ENCODE results near the gene PCDHGA6.
"Not testable (repeated sequence)": the region's sequence is repeated elsewhere in the genome, so short reads cannot be mapped to it uniquely, and the experiment has no call there.

Gene PCDHGA6

DNA sequence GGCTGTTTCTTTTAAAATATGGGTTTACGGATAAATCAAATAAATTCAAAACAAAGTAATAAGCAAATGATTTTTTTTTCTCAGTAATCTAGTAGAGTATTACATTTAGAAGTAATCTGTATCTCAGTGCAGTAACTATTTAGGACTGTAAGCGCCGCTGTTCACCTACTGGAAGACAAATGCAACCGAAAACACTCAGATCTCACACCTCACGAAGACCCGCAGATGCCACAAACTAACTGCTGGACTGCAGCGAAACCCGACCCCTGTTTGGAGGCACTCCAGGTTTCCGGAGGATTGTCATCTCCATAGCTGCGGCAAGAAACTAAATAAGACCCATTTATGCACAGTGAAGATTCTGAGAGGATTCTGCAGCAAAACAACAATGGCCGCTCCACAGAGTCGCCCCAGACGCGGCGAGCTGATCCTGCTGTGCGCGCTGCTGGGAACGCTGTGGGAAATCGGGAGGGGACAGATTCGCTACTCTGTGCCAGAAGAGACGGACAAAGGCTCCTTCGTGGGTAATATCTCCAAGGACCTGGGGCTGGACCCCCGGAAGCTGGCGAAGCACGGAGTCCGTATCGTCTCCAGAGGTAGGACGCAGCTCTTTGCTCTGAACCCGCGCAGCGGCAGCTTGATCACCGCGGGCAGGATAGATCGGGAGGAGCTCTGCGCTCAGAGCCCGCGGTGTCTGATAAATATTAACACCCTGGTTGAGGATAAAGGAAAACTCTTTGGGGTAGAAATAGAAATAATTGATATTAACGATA lies 18.9 kb downstream of the PCDHGA6 start, which contains the start of gene PCDHGA8:
Gene PCDHGA8, plus strand, starts transcription at position 205 of the 770 bp plus-strand sequence. Its CDS starts 181 bp downstream, at position 386.
- no peak for TF ChIP-seq CTCF (IDR thresholded peaks at IDR 0.05; ENCODE audit: insufficient read depth, missing control alignments)
- FAIRE-seq = no peak
- DNase-seq (ENCODE audit: insufficient read length, low spot score) = no peak

DNA sequence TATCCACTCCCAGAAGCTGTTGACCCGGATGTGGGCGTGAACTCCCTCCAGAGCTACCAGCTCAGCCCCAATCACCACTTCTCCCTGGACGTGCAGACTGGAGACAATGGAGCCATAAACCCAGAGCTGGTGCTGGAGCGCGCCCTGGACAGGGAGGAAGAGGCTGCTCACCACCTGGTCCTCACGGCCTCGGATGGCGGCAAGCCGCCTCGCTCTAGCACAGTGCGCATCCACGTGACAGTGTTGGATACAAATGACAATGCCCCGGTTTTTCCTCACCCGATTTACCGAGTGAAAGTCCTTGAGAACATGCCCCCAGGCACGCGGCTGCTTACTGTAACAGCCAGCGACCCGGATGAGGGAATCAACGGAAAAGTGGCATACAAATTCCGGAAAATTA lies 19.6 kb downstream of the PCDHGA6 start:
- FAIRE-seq (no peak), DNase-seq (ENCODE audit: insufficient read length, low spot score) (no peak)
- no peak for TF ChIP-seq CTCF (IDR thresholded peaks at IDR 0.05; ENCODE audit: insufficient read depth, missing control alignments)

- not testable (repeated sequence) for DNase-seq (ENCODE audit: insufficient read length, low spot score); FAIRE-seq
Observed at GRCh38 chr5:141394401-141395187, 20.9 kb downstream of the PCDHGA6 start.

GRCh38 chr5:141397756-141398551 lies 24.3 kb downstream of the PCDHGA6 start, which contains the start of gene PCDHGB5:
Gene PCDHGB5 (plus strand): TSS chr5:141397947. CDS start chr5:141398128, 181 bp downstream.
- not testable (repeated sequence) for DNase-seq (ENCODE audit: insufficient read length, low spot score); FAIRE-seq

DNA sequence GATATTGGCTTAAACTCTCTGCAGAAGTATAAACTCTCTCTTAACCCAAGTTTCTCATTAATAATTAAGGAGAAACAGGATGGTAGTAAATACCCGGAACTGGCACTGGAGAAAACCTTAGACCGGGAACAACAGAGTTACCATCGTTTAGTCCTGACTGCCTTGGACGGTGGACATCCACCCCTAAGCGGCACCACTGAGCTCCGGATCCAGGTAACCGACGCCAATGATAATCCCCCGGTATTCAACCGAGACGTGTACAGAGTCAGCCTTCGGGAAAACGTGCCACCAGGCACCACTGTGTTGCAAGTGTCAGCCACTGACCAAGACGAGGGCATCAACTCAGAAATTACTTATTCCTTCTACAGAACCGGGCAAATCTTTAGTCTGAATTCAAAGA lies 24.9 kb downstream of the PCDHGA6 start:
- no peak for TF ChIP-seq CTCF (IDR thresholded peaks at IDR 0.05; ENCODE audit: insufficient read depth, missing control alignments)
- DNase-seq (ENCODE audit: insufficient read length, low spot score) = no peak
- no peak for FAIRE-seq

DNA sequence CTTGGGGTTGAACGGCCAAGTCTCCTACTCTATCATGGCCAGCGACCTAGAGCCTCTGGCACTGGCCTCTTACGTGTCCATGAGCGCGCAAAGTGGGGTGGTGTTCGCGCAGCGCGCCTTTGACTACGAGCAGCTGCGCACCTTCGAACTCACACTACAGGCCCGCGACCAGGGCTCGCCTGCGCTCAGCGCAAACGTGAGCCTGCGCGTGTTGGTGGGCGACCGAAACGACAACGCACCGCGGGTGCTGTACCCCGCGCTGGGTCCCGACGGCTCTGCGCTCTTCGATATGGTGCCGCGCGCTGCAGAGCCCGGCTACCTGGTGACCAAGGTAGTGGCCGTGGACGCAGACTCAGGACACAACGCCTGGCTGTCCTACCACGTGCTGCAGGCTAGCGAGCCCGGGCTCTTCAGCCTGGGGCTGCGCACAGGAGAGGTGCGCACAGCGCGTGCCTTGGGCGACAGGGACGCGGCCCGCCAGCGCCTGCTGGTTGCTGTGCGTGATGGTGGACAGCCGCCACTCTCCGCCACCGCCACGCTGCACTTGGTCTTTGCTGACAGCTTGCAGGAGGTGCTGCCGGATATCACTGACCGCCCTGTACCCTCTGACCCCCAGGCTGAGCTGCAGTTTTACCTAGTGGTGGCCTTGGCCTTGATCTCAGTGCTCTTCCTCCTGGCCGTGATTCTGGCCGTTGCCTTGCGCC lies 26.0 kb downstream of the PCDHGA6 start:
- DNase-seq (ENCODE audit: insufficient read length, low spot score) = no peak
- FAIRE-seq = no peak
- TF ChIP-seq CTCF (IDR thresholded peaks at IDR 0.05; ENCODE audit: insufficient read depth, missing control alignments) = no peak

GRCh38 chr5:141402553-141403243 lies 29.0 kb downstream of the PCDHGA6 start, which contains the start of gene PCDHGA9:
Gene PCDHGA9 (plus strand): TSS chr5:141402778. CDS start chr5:141402953, 175 bp downstream.
- FAIRE-seq = no peak
- peak; percentile 42 for TF ChIP-seq CTCF (IDR thresholded peaks at IDR 0.05; ENCODE audit: insufficient read depth, missing control alignments)
- no peak for DNase-seq (ENCODE audit: insufficient read length, low spot score)
